Activated T-helper 1 cell treated with anti-CD3 and anti-CD28 coated beads, Interleukin-2, amount 50 U/mL, for 16 hours (primary cell): ENCODE data around the gene SGPP1.
A peak's percentile ranks its signal among the peaks of the same experiment; 100 is the strongest.
"Not testable (repeated sequence)": the region's sequence is repeated elsewhere in the genome, so short reads cannot be mapped to it uniquely, and the experiment has no call there.

ENCODE experiments used
- DNase-seq, 2 donors: peaks; one replicate each; pipeline ENCODE4 v3.0.0-alpha.2; 2020; ENCODE audit warnings: low read depth in 1 of 2, low spot score in 1 of 2

The SGPP1 gene

DNA sequence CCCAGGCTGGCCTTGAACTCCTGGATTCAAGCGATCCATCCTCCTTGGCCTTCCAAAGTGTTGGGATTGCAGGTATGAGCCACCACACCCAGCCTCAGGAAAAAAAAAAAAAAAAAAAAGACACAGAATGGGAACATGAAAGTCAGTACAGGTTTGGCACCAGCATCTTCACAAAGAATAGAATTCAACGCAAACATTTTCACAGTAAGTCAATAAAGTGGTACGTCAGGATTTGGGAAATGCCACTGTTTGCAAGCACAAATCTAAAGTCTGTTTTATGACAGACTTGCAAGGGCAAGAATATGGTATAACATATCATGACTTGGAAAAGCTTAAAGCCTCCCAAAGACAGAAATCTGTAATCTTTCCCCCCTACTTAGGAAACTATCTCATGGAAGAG, 51.2 kb downstream of the SGPP1 start:
- DNase-seq: no peak

DNA sequence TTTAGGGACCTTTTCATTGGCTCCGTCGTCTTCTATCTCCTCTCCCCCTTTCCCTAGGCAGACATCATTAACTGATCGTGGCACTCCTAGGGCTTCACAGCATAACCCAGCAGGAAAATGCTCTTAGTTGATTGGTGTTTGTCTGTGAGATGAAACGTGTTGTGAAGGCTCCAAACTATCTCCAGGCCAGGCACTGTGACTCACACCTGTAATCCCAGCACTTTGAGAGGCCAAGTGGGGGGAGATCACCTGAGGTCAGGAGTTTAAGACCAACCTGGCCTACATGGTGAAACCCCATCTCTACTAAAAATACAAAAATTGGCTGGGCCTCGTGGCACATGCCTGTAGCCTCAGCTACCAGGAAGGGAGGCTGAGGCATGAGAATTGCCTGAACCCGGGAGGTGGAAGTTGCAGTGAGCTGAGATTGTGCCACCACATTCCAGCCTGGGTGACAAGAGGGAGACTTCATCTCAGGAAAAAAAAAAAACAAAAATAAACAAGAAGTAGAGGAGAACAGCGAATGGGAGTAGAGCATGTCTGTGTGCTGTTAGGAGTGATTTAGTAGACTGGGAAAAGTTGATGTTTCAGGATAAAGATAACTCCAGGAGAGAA, 53.9 kb downstream of the SGPP1 start:
- no peak for DNase-seq

DNA sequence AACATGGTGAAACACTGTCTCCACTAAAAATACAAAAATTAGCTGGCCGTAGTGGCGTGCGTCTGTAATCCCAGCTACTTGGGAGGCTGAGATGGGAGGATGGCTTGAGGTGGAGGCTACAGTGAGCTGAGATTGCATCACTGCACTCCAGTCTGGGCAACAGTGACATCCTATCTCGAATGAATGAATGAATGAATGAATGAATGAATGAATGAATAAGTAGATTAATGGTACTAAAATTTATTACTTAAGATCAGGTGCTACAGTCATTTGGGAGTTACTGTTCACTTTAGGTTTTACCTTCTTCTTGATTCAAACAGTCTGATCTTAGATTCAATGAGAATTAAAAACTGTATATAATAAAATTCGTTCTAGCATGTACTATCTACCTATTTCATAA, 54.6 kb downstream of the SGPP1 start:
- DNase-seq: no peak

DNA sequence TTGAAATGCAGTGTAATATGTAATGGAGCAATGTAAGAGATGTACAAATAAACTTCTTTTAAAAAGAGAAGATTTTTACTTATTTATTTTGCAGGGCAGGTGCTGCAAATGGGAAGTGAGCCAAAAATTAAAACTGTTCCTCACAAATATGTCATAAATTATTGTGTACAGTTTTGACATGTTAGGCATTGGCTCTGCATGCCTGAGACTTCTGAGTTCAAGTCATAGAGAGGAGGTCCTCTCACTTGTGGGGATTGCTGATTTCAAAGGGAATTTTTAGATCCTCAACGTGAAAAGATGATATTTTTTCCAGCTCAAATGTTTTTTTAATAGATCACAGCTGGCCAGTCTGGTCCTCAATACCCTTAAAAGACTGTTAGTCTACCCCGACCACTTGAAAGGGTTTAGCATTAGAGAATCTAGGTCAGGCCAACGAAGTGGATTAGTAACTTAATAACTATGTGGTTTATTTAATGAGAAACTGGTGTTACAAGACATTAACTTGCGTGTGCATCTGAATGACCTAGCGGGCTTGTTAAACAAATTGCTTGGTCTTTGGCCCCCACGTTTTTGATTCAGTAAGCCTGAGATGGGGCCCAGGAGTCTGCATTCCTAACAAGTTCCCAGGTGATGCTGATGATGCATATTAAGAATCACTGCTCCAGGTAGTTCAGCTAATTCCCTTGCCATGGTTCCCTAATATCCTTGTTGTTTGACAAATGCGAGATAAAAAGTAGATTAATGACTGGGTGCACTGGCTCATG, 55.3 kb downstream of the SGPP1 start:
- DNase-seq: no peak

DNA sequence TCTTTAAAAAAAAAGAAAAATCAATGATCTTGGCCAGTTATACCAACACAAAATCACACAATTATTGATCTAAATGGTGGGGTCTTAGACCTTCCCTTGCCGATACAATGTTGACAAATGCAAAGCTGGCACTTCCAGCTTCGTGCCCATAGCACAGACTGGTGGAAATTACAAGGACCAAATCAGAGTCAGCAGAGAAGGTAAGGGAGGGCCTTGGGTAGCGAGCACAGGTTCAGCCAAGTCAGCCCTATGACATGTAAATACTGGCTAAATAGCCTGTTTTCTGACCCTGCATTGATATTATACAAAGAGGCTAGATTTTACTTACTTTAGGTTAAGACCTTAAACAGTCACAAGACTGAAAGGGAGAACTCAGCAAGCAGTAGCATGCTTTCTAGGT, 55.9 kb downstream of the SGPP1 start:
- no peak for DNase-seq

DNA sequence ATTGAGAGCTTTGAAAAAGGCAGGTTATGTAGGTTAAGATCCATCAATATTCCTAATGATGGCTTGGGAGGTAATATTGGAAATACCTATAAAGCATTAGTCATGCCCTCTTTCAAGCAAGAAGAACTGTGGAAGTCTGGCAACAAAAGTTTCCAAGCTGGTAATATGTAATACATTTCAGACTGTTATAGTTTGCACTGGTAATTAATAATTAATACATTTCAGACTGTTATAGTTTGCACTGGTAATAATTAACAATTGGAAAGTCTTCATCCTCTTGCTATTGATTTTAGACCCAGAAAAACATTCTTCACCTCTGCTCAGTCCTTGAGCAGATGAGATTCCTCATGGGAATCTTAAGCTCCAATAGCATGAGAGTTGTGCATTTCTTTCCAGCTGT, 57.2 kb downstream of the SGPP1 start:
- DNase-seq: no peak

DNA sequence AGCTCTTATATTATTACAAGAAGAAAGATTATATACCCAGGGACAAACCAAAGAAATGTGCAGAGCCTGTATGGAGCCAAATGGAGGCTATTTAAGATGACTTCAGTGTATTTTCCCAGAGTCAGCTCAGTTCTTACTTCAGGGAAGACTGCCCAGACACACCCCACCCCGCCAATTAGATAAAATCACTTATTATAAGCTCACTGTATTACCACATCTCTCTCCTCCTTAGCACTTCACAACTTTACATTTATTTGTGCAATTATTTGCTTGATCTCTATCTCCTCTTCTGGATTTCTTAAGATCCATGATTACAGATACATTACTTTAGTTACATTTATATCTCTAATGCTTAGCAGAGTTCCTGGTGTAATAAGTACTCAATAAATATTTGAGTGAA, 61.5 kb downstream of the SGPP1 start:
- no peak for DNase-seq

DNA sequence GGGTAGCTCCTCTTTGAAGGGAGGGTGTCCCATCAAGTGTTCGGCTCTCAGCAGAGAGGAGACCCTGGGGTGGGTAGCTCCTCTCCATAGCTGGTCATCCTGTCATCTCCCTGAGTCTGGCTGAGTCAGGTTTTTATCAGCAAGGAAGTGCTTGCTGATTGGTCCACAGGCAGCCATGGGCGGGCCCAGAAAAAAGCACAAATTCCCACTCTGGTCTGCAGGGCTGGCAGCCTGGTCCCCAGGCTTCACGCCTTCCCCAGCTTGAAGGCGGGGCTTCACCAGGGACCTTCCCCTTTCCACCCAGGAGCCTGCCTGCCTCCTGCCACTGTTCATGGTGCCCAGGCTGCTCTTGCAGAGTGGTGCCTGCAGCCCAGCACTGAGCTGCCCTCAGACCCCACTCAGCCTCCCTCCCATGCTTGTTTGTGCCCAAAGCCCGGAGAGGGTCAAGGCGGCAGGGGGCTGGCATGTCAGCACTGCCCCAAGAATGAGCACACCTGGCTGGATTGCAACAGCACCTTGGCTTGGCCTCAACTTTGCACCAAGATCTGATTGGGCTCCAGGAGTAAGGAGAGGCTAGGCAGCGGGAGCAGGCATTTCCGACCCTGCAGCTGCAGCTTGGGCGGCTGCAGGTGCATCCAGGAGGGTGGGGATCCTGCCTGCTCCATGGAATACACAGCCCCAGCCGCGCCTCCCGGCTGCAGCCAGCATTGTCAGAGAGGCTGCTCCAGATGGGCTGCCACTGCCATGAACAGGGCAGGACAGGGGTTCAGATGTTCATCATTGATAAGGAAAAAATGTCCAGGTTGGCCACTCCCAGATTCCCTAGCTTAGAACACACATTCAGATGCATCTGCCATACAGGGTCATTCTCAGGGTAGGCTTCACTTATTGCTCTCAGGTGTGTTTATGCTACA, 64.2 kb downstream of the SGPP1 start:
- DNase-seq: no peak

DNA sequence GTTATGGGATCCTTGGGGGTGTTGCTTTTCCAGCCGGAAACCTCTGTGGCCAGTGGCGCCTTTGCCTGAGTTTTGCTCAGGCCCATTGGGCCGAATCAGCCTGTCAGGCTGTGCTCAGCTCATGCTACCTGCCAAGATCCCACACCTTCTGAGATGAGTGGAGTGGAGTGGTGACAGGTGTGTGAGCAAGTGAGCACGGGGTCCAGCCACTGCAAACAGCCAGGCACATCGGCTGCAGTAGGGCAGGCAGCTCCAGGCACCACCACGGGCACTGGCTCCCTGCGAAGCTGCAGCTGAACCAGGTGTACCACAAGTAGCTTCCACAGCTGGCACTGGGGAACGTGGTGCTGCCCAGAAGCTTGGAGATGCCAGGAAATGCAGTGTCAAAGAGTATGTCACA, 65.1 kb downstream of the SGPP1 start:
- no peak for DNase-seq

DNA sequence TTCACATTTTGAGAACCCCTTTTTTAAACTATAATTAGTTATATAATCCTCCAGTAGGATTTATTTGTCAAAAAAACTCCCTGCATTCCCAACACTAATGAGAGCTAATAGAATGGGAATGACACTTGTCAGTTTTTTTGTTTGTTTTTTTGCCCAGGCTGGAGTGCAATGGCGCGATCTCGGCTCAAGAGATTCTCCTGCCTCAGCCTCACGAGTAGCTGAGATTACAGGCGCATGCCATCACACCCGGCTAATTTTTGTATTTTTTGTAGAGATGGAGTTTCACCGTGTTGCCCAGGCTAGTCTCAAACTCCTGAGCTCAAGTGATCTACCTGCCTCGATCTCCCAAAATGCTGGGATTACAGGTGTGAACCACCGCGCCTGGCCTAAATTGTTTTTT, 66.0 kb downstream of the SGPP1 start:
- not testable (repeated sequence) for DNase-seq

DNA sequence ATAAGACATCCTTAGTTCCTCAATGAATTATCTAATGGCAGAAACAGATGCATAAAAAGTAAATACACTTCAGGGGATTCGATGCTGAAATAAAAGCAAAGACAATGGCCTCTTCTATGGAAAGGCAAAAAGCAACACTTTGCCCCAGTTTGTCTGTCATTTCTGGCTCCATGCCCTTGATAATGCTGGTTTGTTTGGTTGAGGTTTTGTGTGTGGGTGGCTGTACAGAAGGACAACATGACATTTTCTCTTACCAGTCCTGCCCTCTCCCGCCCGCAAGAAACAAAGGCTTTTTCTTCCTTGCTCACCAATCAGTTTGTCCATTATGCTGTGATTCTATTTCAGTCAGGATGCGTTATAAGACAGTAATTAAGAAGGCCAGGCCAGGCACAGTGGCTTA, 68.1 kb downstream of the SGPP1 start:
- DNase-seq: no peak

DNA sequence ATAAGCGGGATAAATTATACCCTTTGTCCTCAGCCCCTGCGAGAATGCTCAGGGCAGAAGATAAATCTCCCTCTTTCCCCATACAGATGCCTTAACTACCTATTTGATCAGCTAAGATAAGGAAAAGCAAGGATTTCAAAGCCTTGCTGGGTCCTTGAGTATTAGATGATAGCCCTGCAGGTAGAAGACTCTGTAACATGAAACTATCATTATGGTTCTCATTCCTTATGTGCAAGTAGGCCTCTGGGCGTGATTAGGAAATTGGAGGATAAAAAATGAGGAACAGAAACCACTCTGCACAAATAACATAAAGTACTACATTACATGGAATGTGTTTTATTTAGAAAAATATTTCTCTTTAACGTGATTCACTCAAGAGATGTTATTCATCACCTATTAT, 71.7 kb downstream of the SGPP1 start:
- DNase-seq: no peak

DNA sequence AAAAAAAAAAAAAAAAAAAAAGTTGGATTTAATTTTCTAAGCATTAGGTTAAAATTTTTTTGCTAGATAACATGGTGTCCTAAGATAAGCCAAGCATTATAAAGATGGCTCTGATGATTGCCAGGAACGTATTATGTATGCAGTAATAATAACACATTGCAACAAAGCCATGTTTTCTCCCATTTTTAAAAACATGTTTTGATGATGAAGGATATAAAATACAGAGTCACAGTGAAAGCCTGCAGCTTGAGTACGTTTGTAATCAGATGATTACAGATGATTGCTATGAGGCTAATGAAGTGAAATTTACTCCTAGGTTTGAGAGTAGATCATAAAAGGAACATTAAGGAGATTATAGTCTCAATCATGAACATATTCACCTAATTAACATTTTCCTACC, 72.9 kb downstream of the SGPP1 start:
- DNase-seq: no peak

DNA sequence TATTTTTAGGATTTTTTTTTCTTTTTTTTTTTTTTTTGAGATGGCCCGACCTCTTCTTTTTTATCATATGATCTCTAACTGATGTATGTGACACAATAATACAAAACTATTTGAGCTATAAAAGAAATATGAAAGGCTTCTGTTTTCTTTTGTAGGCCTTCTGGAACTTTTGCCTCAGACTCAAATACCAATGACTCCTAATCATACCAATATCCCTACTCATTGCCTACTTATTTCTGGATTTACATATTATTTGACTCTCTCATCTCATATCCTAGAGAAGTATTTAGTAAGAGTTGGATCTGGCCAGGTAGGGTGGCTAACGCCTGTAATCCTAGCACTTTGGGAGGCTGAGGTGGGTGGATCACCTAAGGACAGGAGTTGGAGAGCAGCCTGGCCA, 73.5 kb downstream of the SGPP1 start:
- no peak for DNase-seq

DNA sequence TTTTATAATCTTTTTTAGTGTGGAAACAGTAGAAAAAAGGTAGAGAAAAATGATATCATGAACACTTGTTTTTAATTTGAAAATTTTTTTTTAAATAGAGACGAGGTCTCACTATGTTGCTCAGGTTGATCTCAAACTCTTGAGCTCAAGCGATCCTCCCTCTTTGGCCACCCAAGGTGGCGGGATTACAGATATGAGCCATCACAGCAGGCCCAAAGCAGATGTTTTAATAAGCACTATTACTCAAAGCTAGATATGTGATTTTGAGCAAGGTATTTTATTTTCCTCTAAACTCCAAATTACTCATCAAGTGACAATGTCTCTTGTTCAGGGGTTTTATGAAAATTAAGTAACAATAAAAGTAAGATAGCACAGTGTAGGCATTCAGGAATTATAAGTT, 75.5 kb downstream of the SGPP1 start:
- no peak for DNase-seq

DNA sequence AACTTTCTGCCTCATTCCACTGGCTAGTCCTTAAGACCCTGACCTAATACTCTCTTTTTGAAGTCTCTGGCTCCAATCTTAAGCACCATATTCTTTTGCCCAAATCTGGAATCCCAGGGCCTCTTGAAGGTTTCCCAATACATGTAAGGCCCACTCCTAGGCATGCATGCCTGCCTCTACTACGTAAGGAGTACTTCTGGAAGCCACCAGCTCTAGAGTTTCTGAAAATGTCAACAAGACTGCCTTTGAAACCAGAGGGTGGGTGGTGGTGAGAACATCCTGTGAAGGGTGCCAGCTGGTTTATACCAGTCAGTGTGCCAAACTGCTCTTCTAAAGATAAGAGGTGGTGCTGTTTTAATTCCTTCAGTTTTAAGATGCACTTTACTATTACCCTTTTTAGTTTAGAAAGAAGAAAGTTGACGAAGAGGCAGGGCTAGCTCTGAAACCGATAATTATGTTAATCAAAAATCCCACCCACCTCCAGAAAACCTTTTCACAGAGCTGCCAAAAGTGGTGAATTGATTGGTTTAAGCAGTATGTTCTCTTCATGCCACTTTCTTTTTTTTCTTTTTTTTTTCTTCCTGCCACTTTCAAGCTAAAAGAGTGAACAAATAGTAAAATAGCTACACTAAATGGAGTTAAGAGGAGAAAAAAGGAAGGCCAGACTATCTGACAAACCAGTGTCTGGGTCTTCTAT, 77.5 kb downstream of the SGPP1 start:
- peak; percentile 11 to 18 for DNase-seq

DNA sequence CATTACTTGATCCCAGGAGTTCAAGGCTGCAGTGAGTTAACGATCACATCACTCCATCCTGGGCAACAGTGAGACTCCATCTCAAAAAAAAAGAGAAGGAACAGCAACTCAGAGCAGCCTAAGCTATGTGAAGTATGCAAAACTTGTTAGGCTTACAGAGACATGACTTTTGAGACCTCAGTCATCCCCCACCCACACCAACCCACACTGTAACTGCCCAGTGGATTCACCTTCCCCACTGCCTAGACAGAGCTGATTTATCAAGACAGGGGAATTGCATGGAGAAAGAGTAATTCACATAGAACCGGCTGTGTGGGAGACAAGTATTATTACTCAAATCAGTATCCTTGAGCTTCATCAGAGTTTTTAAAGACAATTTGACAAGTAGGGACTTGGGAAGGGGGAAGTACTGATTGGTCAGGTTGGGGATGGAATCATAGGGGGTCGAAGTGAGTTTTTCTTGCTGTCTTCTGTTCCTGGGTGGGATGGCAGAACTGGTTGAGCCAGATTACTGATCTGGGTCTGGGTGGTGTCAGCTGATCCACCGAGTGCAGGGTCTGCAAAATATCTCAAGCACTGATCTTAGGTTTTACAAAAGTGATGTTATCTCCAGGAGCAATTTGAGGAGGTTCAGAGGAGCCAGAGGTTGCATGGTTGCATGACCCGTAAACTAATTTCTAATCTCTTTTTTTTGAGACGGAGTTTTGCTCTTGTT, 80.0 kb downstream of the SGPP1 start:
- no peak for DNase-seq

DNA sequence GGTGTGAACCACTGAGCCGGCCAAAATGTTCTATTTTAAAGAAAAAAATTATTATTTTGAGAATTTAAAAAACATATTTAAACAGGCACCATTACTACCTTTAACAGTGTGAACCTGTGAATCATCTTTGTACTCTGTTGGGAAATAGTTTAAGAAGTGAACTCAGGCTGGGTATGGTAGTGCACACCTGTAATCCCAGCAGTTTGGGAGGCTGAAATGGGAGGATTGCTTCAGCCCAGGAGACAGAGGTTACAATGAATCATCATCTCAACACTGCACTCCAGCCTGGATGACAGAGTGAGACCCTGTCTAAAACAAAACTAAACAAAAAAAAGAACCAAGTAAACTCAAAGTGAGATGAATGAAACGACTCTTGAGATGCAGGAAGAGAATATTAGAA, 83.1 kb downstream of the SGPP1 start:
- DNase-seq: no peak

DNA sequence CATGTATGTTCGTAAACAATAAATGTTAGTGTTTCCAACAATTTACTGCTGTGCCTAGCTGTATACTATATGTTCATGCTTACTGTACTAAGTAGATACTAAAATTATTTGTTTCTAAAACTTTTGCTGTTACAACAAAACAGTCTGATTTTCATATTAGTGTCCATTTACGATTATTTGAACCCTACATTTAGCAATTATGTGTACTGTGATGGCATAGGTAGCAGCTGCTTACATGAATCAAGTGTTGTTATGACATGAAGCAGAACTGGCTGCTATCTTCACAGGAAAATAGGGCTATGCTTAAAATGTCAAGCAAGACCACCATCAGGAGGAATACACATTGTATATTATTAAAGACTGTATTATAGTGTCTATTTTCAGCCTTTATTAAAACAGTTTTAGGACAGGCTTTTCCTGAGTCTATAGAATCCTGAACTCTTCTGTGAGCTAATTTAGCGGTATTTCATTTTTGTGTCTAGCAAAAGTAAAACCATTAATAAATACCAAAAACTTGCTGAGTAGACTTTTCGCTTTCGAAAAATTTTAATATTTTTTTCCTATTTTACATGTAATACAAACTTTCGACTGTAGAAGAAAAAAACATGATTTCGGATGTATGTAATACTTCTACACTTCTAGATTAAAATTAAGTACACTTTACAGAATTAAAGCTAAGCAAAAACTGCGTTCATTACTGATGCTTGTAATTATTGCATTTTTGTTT, 85.0 kb downstream of the SGPP1 start:
- DNase-seq: no peak

DNA sequence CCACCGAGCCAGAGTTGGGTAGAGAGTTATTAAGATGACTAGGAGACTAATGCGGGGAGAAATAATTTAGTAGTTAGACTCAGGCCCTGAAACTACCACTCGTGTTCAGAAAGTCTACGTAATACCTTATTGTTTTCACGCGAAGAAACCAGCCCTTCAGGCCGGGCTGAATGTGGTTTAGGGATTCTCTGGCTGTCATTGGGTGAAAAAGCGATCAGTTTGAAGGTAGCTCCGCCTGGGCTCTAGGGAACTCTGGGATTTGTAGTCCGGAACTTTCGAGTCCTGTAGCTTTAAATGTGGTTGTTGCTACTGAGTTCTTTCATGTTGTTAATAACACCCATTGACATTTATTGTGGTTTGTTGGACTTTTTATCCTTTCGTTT, 85.6 kb downstream of the SGPP1 start:
- peak; percentile 39 to 62 for DNase-seq
